Endothelial cell of umbilical vein (primary cell): Measurements from ENCODE around the gene STAT5A. TPM values are rescaled to one million over a fixed set of nuclear protein-coding genes. Genes with fewer than 3 reads are reported as not detected.

Experiments used
- BruUV-seq: library from RNA; stranded (reverse); fragments of 400-500 nt; replicated peaks from 2 replicates; lab custom pipeline; 2021; lab: Mats Ljungman, UMichigan
- CTCF ChIA-PET: fragments of 300-600, 350-600 bp; sonication (Branson Sonifier 250); formaldehyde crosslinking; loops from one replicate; lab custom pipeline; 2021; ENCODE audit warnings: antibody characterized with exemption, inconsistent platforms; lab: Charles Lee
- POLR2A ChIA-PET: fragments of 300-600, 350-600 bp; sonication (Branson Sonifier 250); formaldehyde crosslinking; loops from one replicate; lab custom pipeline; 2021; ENCODE audit warnings: antibody characterized with exemption, inconsistent platforms; lab: Charles Lee
- DNase-seq: peaks from one replicate; pipeline ENCODE4 v3.0.0-alpha.2; 2011; ENCODE audit warnings: low read depth, low spot score
- FAIRE-seq: peaks from 2 replicates; lab custom pipeline; 2011; peaks lifted over from hg19 to GRCh38; lab: Jason Lieb, UNC
- H2AFZ ChIP-seq: 2 replicates; pipeline ENCODE4 v1.6.0; 2012; ENCODE audit warnings: low read depth, low read length, control low read depth, inconsistent platforms
- H3K27ac ChIP-seq: 2 replicates; pipeline ENCODE4 v1.5.1; 2011; ENCODE audit warnings: low read depth, mild to moderate bottlenecking, control low read depth, low read length, moderate library complexity; ENCODE audit not compliant: insufficient read depth
- H3K27me3 ChIP-seq, 2 experiments: 2 replicates each; pipeline versions ENCODE4 v1.6.0 to v1.6.1; 2011; ENCODE audit warnings: low read length in 2 of 2, mixed read lengths in 1 of 2; ENCODE audit not compliant: control insufficient read depth in 2 of 2, insufficient read depth in 2 of 2
- H3K36me3 ChIP-seq, 2 experiments: 2 replicates in 1 of 2; 3 replicates in 1 of 2; pipeline ENCODE4 v1.5.1; 2011; ENCODE audit warnings: low read length in 2 of 2, mild to moderate bottlenecking in 1 of 2, moderate library complexity in 1 of 2; ENCODE audit not compliant: control insufficient read depth in 2 of 2, insufficient read depth in 2 of 2; ENCODE audit errors: extremely low read depth in 1 of 2
- H3K4me1 ChIP-seq: 3 replicates; pipeline ENCODE4 v1.5.1; 2011; ENCODE audit warnings: mild to moderate bottlenecking, low read length; ENCODE audit not compliant: control insufficient read depth, insufficient read depth; ENCODE audit errors: extremely low read depth
- H3K4me2 ChIP-seq: 2 replicates; pipeline ENCODE4 v1.6.1; 2011; ENCODE audit warnings: low read length, control low read depth, mixed read lengths; ENCODE audit not compliant: insufficient read depth
- H3K4me3 ChIP-seq, 3 experiments: fragments of 200-600 bp in 1 of 3; sonication (generic), shearing (Covaris generic) in 1 of 3; replicated peaks in 1 of 3; 2 replicates each; pipeline ENCODE4 v1.5.1; 2011 to 2016; ENCODE audit warnings: control low read depth in 3 of 3, low read length in 3 of 3, mild to moderate bottlenecking in 2 of 3, inconsistent platforms in 1 of 3, low read depth in 1 of 3, moderate library complexity in 1 of 3; ENCODE audit not compliant: insufficient read depth in 1 of 3
- H3K79me2 ChIP-seq: 2 replicates; pipeline ENCODE4 v1.6.0; 2012; ENCODE audit warnings: low read length, inconsistent platforms; ENCODE audit not compliant: control insufficient read depth, insufficient read depth
- H3K9ac ChIP-seq: replicated peaks from 2 replicates; pipeline ENCODE3; 2011; ENCODE audit warnings: low read length, control low read depth; ENCODE audit not compliant: insufficient read depth; ENCODE audit errors: extremely low read depth
- H3K9me1 ChIP-seq: replicated peaks from 3 replicates; pipeline ENCODE4 v1.6.0; 2011; ENCODE audit warnings: mild to moderate bottlenecking, low read length; ENCODE audit not compliant: control insufficient read depth, insufficient read depth; ENCODE audit errors: extremely low read depth
- H3K9me3 ChIP-seq: replicated peaks from 2 replicates; pipeline ENCODE4 v1.5.1; 2012; ENCODE audit warnings: low read length, inconsistent platforms; ENCODE audit not compliant: control insufficient read depth, insufficient read depth
- H4K20me1 ChIP-seq: replicated peaks from 2 replicates; pipeline ENCODE3; 2011; ENCODE audit warnings: mild to moderate bottlenecking, low read length; ENCODE audit not compliant: control insufficient read depth, insufficient read depth; ENCODE audit errors: extremely low read depth
- CTCF ChIP-seq, 2 donors: IDR thresholded peaks; 1 replicate in 1 of 2; 2 replicates in 1 of 2; pipeline ENCODE4 v1.5.1; 2011; ENCODE audit warnings: low read length in 2 of 2, mild to moderate bottlenecking in 2 of 2, moderate library complexity in 2 of 2, control low read depth in 1 of 2, inconsistent platforms in 1 of 2, low read depth in 1 of 2; ENCODE audit not compliant: insufficient read depth in 1 of 2; ENCODE audit errors: extremely low read depth in 1 of 2
- EZH2 ChIP-seq: IDR thresholded peaks from 2 replicates; pipeline ENCODE4 v1.6.1; 2012; ENCODE audit warnings: borderline replicate concordance, low read depth, mild to moderate bottlenecking, moderate library complexity, low read length, inconsistent platforms; ENCODE audit not compliant: severe bottlenecking
- FOS ChIP-seq: IDR thresholded peaks from 2 replicates; pipeline ENCODE4 v1.6.1; 2011; ENCODE audit warnings: mild to moderate bottlenecking, low read length, moderate library complexity, borderline replicate concordance; ENCODE audit not compliant: insufficient read depth
- GATA2 ChIP-seq: IDR thresholded peaks from 2 replicates; pipeline ENCODE4 v1.7.0; 2011; ENCODE audit warnings: low read depth, mild to moderate bottlenecking, moderate library complexity, mixed read lengths, low read length; ENCODE audit not compliant: insufficient read length, insufficient read depth
- JUN ChIP-seq: IDR thresholded peaks from 2 replicates; pipeline ENCODE4 v1.6.1; 2011; ENCODE audit warnings: borderline replicate concordance, low read depth; ENCODE audit not compliant: insufficient read length, insufficient read depth
- MAX ChIP-seq: IDR thresholded peaks from 2 replicates; pipeline ENCODE4 v1.6.1; 2011; ENCODE audit not compliant: insufficient read depth, insufficient read length
- MYC ChIP-seq: IDR thresholded peaks from one replicate; pipeline ENCODE4 v1.6.1; 2011; ENCODE audit warnings: mild to moderate bottlenecking, low read depth, low read length
- POLR2A ChIP-seq: IDR thresholded peaks from 2 replicates; pipeline ENCODE4 v1.6.1; 2012; ENCODE audit warnings: low read depth, mild to moderate bottlenecking, control low read depth, low read length
- POLR2AphosphoS5 ChIP-seq: IDR thresholded peaks from 2 replicates; pipeline ENCODE4 v1.6.1; 2012; ENCODE audit warnings: low read depth, mild to moderate bottlenecking, control low read depth, low read length, moderate library complexity; ENCODE audit not compliant: insufficient read depth
- dilution Hi-C: fragments of 300-500 bp; cut with MboI; formaldehyde crosslinking; loops from one replicate; pipeline ENCODE4 v1.15.0; 2019; ENCODE audit warnings: low sequenced_read_pairs; ENCODE audit not compliant: extremely low pct_ligation_motif_present
- intact Hi-C: fragments of 100-400 bp; cut with micrococcal nuclease; formaldehyde crosslinking; loops from one replicate; pipeline ENCODE4 v1.10.0; 2022
- polyA plus RNA-seq, 4 experiments: library from polyadenylated mRNA; depleted of rRNA in 3 of 4; stranded (reverse) in 3 of 4; unstranded in 1 of 4; fragments of >200 nt; gene quantifications; 2 replicates each; pipeline versions ENCODE4 v1.2.1 to v1.2.3, GENCODE V29; 2011 to 2012; ENCODE audit warnings: missing spikeins in 1 of 4
- total RNA-seq: library from RNA; stranded (reverse); gene quantifications from 2 replicates; pipeline ENCODE4 v1.2.3, GENCODE V29; 2021

The STAT5A gene
- total and polyA plus RNA-seq, 2 donors (not counting 3 experiments of a cell fraction or from before 2014, with no cell fraction given): 18.0 to 23.4 TPM

GRCh38 chr17:42268236-42268635 is 20.1 kb upstream of the STAT5A start:
- H3K4me3 ChIP-seq: no peak overlapping the region
- FAIRE-seq (no peak), DNase-seq (no peak)
- H3K27me3 ChIP-seq: no peaks in the 10 kb centered on the region
- no peak overlapping the region for H3K27ac ChIP-seq
- dilution Hi-C loops (no loop called here), intact Hi-C loops (no loop called here)
- no peak for TF ChIP-seq EZH2
- no peak for TF ChIP-seq JUN
- no peak for TF ChIP-seq POLR2AphosphoS5
- no peak for TF ChIP-seq FOS
- no peak for TF ChIP-seq CTCF (IDR thresholded peaks at IDR 0.05; ENCODE audit: extremely low read depth in 1 of 2, insufficient read depth in 1 of 2, low read depth in 1 of 2, low read length in 2 of 2)
- no peak for TF ChIP-seq MAX
- TF ChIP-seq MYC: no peak
- TF ChIP-seq POLR2A: no peak
- no peak for TF ChIP-seq GATA2
- H3K9ac ChIP-seq: no peak overlapping the region
- H3K9me3 ChIP-seq: no peaks in the 10 kb centered on the region
- H3K4me2 ChIP-seq: no peak overlapping the region
- CTCF ChIA-PET: interaction anchor here (4.4 kb wide), 1 partner anchor 46 kb away, joined by 23 read pairs; no protein-coding TSS in a partner anchor
- H3K4me1 ChIP-seq: no peaks in the 10 kb centered on the region
- POLR2A ChIA-PET: no interaction called here
- no peaks in the 10 kb centered on the region for H3K36me3 ChIP-seq
- H3K79me2 ChIP-seq: peaks cover 62% of the 10 kb centered on the region
- no peaks in the 10 kb centered on the region for H4K20me1 ChIP-seq
- no TSS peak for BruUV-seq
- H2AFZ ChIP-seq: no peak overlapping the region
- no peaks in the 10 kb centered on the region for H3K9me1 ChIP-seq
